Activated CD4-positive, alpha-beta T cell treated with anti-CD3 and anti-CD28 coated beads, Interleukin-2, amount 50 U/mL, for 1 hour (primary cell): ENCODE data around the gene SPATA22.
"Not testable (repeated sequence)": the region's sequence is repeated elsewhere in the genome, so short reads cannot be mapped to it uniquely, and the experiment has no call there.

ENCODE experiments used
- DNase-seq: peaks from one replicate; pipeline ENCODE4 v3.0.0-alpha.2; 2020

SPATA22 gene

DNA sequence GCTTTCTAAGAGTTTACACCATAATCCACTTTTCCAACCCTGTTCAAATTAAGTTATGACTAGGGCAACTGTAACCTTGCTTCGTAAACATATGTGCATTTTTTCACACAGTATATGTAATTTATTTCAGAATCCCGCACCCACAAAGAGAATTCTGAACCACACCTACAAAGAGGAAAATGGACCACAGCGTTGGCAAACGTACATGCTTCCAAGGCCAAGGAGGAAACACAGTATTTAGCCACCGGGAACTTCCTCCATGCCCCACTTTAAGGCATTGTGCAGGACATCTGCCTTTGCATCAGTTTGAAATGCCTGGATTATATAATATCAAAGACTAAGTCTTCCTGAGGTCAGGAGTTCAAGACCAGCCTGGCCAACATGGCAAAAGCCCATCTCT lies 2.1 kb downstream of the SPATA22 start:
- no peak for DNase-seq

- not testable (repeated sequence) for DNase-seq
Measured at GRCh38 chr17:3466355-3466754, 5.3 kb downstream of the SPATA22 start.

DNA sequence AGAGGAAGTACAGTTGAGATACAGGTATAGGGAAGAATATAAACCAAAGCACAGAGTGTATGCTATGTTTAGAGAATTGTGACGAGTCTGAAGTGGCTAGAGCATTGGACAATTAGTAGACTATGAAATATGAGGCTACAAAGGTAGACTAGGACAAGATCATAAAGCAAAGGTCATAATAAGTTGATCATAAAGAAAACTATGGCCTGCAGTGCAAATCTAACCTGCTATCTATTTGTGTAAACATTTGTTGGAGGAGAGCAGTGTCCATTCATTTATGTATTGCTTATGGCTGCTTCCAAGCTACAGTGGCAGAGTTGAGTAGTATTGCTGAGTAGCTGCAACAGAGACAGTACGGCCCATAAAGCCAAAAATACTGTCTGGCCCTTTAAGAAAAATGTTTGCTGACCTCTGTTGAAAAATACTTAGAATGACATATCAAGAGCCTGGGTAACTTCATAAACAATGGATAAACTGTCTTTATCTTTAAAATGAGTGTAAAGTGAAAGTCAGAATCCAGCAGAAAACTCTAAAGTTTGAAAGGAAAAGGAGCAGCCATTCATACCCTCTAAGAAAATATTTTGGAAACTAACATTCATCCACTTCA lies 23.5 kb downstream of the SPATA22 start:
- no peak for DNase-seq

GRCh38 chr17:3447625-3448024 lies 24.0 kb downstream of the SPATA22 start:
- no peak for DNase-seq

DNA sequence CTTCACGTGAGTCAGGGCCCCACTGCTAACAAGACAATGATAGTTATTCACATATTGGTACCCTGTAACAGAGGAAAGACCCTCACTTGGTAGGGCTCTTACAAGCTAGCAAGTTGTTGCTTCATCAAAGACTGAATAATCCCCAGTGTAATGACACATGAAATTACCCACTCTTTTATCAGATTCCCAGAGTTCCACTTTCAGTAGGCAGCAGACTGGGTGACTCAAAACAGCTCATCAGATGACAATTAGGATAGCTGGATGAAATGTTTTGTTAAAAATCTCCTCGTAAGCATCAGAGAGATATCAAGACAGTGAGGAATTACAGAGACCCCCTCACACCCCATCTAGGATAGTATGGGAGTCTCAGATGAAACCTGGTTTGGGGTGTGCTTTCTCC lies 31.2 kb downstream of the SPATA22 start:
- no peak for DNase-seq

- no peak for DNase-seq
Measured at GRCh38 chr17:3438368-3438767, 33.3 kb downstream of the SPATA22 start.

- DNase-seq, result no peak
Measured at GRCh38 chr17:3433741-3434140, 37.9 kb downstream of the SPATA22 start, which contains the start of gene OR1E2. OR1E2 (minus strand) TSS chr17:3433841; CDS start chr17:3433841, 0 bp downstream.

GRCh38 chr17:3433215-3433614 lies 38.4 kb downstream of the SPATA22 start:
- DNase-seq, result not testable (repeated sequence)

DNA sequence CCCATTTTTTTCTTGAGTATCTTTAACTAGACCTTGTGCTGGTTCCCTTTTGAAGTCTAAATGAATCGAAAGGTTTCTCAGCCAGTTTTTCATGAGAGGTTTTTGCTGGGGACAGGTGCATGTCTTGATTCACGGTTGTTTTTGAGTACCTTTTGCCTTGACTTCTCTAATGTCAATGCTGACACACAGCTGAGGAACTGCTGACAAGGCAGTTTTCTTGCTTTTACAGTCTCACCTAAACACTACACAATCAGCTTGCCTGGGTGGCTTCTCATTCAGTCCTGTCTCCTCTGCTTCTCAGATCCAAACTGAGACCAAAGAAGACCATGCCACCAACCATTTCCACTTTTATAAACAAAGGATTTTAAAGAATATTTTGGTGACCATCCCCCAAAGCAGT lies 53.4 kb downstream of the SPATA22 start:
- DNase-seq, result no peak

- DNase-seq, result no peak
Measured at GRCh38 chr17:3415610-3416009, 56.0 kb downstream of the SPATA22 start.

DNA sequence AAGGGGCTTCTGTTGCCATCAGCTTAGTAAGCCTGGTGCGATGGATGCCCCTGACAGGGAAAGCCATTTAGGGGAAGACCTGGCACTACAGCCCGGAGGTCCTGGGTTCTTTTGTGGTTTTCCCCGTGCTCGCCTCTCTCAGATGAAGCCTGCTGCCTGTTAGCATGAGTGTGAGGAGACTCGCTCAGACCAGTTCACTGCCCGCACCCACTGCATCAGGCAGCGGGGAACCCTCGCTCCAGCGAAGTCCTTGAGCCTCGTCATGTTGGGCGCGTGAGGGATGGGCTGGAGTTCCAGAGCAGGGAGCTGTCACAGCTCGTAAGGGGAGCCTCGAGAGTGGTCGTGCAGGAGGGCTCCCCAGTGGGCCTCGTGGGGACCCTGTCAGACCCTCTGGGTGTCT lies 59.4 kb downstream of the SPATA22 start:
- not testable (repeated sequence) for DNase-seq

- DNase-seq, result no peak
Measured at GRCh38 chr17:3411070-3411469, 60.5 kb downstream of the SPATA22 start, which contains the start of gene OR3A3. OR3A3 (plus strand) TSS chr17:3411370.

DNA sequence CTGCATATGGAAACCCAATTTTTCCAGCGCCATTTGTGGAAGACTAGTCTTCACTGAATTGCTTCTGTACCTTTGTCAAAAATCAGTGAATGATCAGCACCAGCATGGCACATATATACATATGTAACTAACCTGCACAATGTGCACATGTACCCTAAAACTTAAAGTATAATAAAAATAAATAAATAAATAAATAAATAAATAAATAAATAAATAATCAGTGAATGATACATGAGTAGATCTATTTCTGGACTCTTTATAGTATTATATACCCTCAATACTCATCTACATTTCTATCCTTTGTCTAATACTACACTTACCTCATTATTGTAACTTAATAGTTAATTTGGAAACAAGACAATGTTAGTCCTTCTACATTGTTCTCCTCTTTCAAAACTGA lies 67.8 kb downstream of the SPATA22 start:
- not testable (repeated sequence) for DNase-seq

DNA sequence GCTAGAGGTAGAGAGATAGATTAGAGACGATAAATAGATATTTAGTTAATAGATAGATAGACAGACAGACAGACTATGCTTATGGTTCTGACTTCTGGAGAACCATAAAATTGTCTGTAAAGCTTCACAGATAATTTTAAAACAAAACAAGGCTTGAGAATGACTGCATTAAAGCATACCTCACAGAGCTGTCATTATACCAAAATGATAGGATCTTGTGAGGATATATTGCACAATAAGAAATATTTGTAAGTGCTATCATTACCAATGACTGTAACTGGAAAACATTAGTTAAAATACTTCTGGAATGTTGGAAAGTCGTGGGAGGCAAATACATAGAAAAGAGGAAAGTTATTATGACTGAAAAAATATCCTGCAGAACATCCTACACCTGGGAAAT lies 69.8 kb downstream of the SPATA22 start:
- DNase-seq, result no peak

- DNase-seq, result no peak
Measured at GRCh38 chr17:3400055-3400454, 71.6 kb downstream of the SPATA22 start.

- no peak for DNase-seq
Measured at GRCh38 chr17:3398310-3398709, 73.3 kb downstream of the SPATA22 start, which contains the start of gene OR1E1. OR1E1 (minus strand) TSS chr17:3398410; CDS start chr17:3398410, 0 bp downstream.

GRCh38 chr17:3397801-3398200 lies 73.8 kb downstream of the SPATA22 start:
- not testable (repeated sequence) for DNase-seq
